B cell (primary cell): Measurements from ENCODE around the gene EFL1.
"Not testable (repeated sequence)": the region's sequence is repeated elsewhere in the genome, so short reads cannot be mapped to it uniquely, and the experiment has no call there.

Experiments used
- CTCF ChIP-seq: fragments of 200-600 bp; IDR thresholded peaks from one replicate; pipeline ENCODE4 v1.8.0; 2022; ENCODE audit warnings: antibody characterized with exemption, mild to moderate bottlenecking
- EZH2 ChIP-seq: IDR thresholded peaks from 2 replicates; pipeline ENCODE4 v1.6.1; 2012; ENCODE audit warnings: borderline replicate concordance, low read depth, mild to moderate bottlenecking, moderate library complexity, low read length; ENCODE audit not compliant: insufficient read depth, poor library complexity, severe bottlenecking

- not testable (repeated sequence) for TF ChIP-seq CTCF, EZH2
These were observed 37.8 kb upstream of the EFL1 start for GRCh38 chr15:82300326-82300725.
